ENCODE results near the gene MBD3. TPM values are rescaled to one million over a fixed set of nuclear protein-coding genes. Genes with fewer than 3 reads are reported as not detected.

MBD3 gene
- total and polyA plus RNA-seq, 4 donors: 12.4 to 57.6 (median 50.2) TPM

DNA sequence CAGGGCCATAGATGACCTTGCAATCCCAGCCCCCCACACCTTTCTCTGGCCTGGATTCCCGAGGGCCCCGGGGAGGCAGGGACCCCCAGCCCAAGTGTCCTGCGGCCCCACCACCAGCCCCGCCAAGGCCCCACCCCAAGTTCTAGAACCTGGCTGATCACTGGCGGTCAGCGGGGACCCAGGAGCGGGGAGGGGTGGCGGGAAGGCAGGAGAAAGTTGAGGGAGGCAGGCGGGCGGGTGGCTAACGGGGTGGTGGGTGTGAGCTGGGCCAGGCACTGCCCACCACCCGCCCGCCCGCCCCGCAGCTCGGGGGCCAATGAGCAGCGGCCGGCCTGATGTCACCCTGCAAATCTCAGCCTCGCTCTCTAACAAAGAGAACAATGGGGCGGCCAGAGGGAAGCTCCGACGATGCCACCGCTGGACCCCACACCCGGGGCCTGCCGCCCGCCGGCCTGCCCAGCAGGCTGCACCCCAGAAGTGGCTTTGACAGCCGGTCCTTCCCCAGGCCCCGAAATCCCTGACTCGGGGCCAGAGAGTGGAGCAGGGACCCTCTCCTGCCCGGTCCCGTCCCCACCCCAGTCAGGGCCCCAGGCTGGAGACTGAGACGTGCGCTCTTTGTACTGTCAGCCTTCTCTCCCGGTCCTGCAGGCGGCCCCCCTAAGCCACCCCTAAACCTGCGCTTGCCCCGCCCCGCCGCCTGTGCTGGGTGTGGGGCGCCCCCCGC lies 26.1 kb downstream of the MBD3 start:
- H3K4me3 ChIP-seq (ENCODE audit: low read depth in 1 of 3, low read length in 3 of 3): peak overlapping the region in 1 of 3 donors; percentile 82
- H3K27ac ChIP-seq (ENCODE audit: low read depth in 1 of 2, low read length in 2 of 2): peak overlapping the region in 1 of 2 donors; percentile 41
- TF ChIP-seq, protein P1, sequence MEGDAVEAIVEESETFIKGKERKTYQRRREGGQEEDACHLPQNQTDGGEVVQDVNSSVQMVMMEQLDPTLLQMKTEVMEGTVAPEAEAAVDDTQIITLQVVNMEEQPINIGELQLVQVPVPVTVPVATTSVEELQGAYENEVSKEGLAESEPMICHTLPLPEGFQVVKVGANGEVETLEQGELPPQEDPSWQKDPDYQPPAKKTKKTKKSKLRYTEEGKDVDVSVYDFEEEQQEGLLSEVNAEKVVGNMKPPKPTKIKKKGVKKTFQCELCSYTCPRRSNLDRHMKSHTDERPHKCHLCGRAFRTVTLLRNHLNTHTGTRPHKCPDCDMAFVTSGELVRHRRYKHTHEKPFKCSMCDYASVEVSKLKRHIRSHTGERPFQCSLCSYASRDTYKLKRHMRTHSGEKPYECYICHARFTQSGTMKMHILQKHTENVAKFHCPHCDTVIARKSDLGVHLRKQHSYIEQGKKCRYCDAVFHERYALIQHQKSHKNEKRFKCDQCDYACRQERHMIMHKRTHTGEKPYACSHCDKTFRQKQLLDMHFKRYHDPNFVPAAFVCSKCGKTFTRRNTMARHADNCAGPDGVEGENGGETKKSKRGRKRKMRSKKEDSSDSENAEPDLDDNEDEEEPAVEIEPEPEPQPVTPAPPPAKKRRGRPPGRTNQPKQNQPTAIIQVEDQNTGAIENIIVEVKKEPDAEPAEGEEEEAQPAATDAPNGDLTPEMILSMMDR (IDR thresholded peaks at IDR 0.05; ENCODE audit: low read depth, low read length, missing input control): no peak
- no peak for TF ChIP-seq REST (IDR thresholded peaks at IDR 0.05)
- TF ChIP-seq RXRA (IDR thresholded peaks at IDR 0.05): no peak
- no peak for TF ChIP-seq EGR1 (IDR thresholded peaks at IDR 0.05; ENCODE audit: low read depth in 2 of 2)
- no peak for TF ChIP-seq NR2F2 (IDR thresholded peaks at IDR 0.05)
- no peak for TF ChIP-seq RAD21 (IDR thresholded peaks at IDR 0.05)
- no peak for TF ChIP-seq ZBTB33 (IDR thresholded peaks at IDR 0.05)
- no peak for TF ChIP-seq HNF4G (IDR thresholded peaks at IDR 0.05)
- no peak for TF ChIP-seq YY1 (IDR thresholded peaks at IDR 0.05)
- TF ChIP-seq TAF1 (conservative IDR thresholded peaks at IDR 0.05): no peak
- TF ChIP-seq FOXA1 (IDR thresholded peaks at IDR 0.05): no peak
- peak; percentile 46 for DNase-seq (ENCODE audit: low spot score)
- 46% methylated on average over 42 of the region's 42 CpGs for WGBS
- H3K27me3 ChIP-seq (ENCODE audit: control insufficient read depth in 4 of 4, insufficient read depth in 4 of 4, low read length in 3 of 4): no peaks in the 10 kb centered on the region
- no peaks in the 10 kb centered on the region for H3K36me3 ChIP-seq (ENCODE audit: control insufficient read depth in 4 of 4, insufficient read depth in 3 of 4, low read depth in 1 of 4, low read length in 3 of 4)
- no peaks in the 10 kb centered on the region for H3K9me3 ChIP-seq (ENCODE audit: control insufficient read depth in 4 of 4, low read length in 3 of 4)
- peaks cover 0 to 12% (median 8%) of the 10 kb centered on the region in 4 donors for H3K4me1 ChIP-seq (ENCODE audit: control insufficient read depth in 4 of 4, insufficient read depth in 4 of 4, low read length in 3 of 4)
- H3K9ac ChIP-seq (ENCODE audit: low read depth in 1 of 2, low read length in 2 of 2): no peak overlapping the region

GRCh38 chr19:1563251-1563650 lies 29.4 kb downstream of the MBD3 start:
- Histone ChIP-seq H3K27ac (ENCODE audit: low read depth in 1 of 2, low read length in 2 of 2) (no peak overlapping the region), H3K27me3 (ENCODE audit: control insufficient read depth in 4 of 4, insufficient read depth in 4 of 4, low read length in 3 of 4) (no peaks in the 10 kb centered on the region), H3K4me3 (ENCODE audit: low read depth in 1 of 3, low read length in 3 of 3) (no peak overlapping the region), H3K9me3 (ENCODE audit: control insufficient read depth in 4 of 4, low read length in 3 of 4) (no peaks in the 10 kb centered on the region), H3K4me1 (ENCODE audit: control insufficient read depth in 4 of 4, insufficient read depth in 4 of 4, low read length in 3 of 4) (peaks cover 0 to 9% (median 4%) of the 10 kb centered on the region in 4 donors), H3K36me3 (ENCODE audit: control insufficient read depth in 4 of 4, insufficient read depth in 3 of 4, low read depth in 1 of 4, low read length in 3 of 4) (no peaks in the 10 kb centered on the region), H3K9ac (ENCODE audit: low read depth in 1 of 2, low read length in 2 of 2) (no peak overlapping the region)
- DNase-seq (ENCODE audit: low spot score): no peak
- 93% methylated on average over 6 of the region's 6 CpGs for WGBS
- TF ChIP-seq YY1 (IDR thresholded peaks at IDR 0.05) (no peak), NR2F2 (IDR thresholded peaks at IDR 0.05) (no peak), ATF3 (IDR thresholded peaks at IDR 0.05) (no peak), TAF1 (conservative IDR thresholded peaks at IDR 0.05) (no peak), FOXA1 (IDR thresholded peaks at IDR 0.05) (no peak), HNF4A (conservative IDR thresholded peaks at IDR 0.05) (no peak), SP1 (IDR thresholded peaks at IDR 0.05) (no peak), GABPA (IDR thresholded peaks at IDR 0.05 in 1 of 2, conservative IDR thresholded peaks at IDR 0.05 in 1 of 2) (no peak), HNF4G (IDR thresholded peaks at IDR 0.05) (no peak), REST (IDR thresholded peaks at IDR 0.05) (no peak), EGR1 (IDR thresholded peaks at IDR 0.05; ENCODE audit: low read depth in 2 of 2) (no peak), JUND (IDR thresholded peaks at IDR 0.05) (no peak), FOXA2 (IDR thresholded peaks at IDR 0.05) (no peak), RAD21 (IDR thresholded peaks at IDR 0.05) (no peak), RXRA (IDR thresholded peaks at IDR 0.05) (no peak), ZBTB33 (IDR thresholded peaks at IDR 0.05) (no peak)
